ENCODE measurements around the gene SLC7A1. TPM values are rescaled to one million over a fixed set of nuclear protein-coding genes. Genes with fewer than 3 reads are reported as not detected.
A peak's percentile ranks its signal among the peaks of the same experiment; 100 is the strongest.

Gene SLC7A1
- polyA plus RNA-seq, 1 donor: 14.6 TPM

GRCh38 chr13:29573190-29573589, 22.3 kb downstream of the SLC7A1 start:
- no peak overlapping the region for H3K4me3 ChIP-seq (ENCODE audit: low read length)
- no peaks in the 10 kb centered on the region for H3K9me3 ChIP-seq (ENCODE audit: control insufficient read depth, low read depth, low read length)
- no CpG with 5 or more reads among the region's 8 CpGs for WGBS (ENCODE audit: insufficient coverage, low lambda C conversion rate)
- H3K27ac ChIP-seq (ENCODE audit: low read length): no peak overlapping the region
- H3K4me1 ChIP-seq (ENCODE audit: control insufficient read depth, insufficient read depth, low read length): no peaks in the 10 kb centered on the region
- peak; percentile 58 to 86 for DNase-seq
- H3K36me3 ChIP-seq (ENCODE audit: control insufficient read depth, insufficient read depth, low read length): no peaks in the 10 kb centered on the region
- H3K27me3 ChIP-seq (ENCODE audit: control insufficient read depth, insufficient read depth, low read length): no peaks in the 10 kb centered on the region

GRCh38 chr13:29572575-29572974, 22.9 kb downstream of the SLC7A1 start:
- no peaks in the 10 kb centered on the region for H3K36me3 ChIP-seq (ENCODE audit: control insufficient read depth, insufficient read depth, low read length)
- no peak for DNase-seq
- no peaks in the 10 kb centered on the region for H3K9me3 ChIP-seq (ENCODE audit: control insufficient read depth, low read depth, low read length)
- no CpG with 5 or more reads among the region's 5 CpGs for WGBS (ENCODE audit: insufficient coverage, low lambda C conversion rate)
- H3K27ac ChIP-seq (ENCODE audit: low read length): no peak overlapping the region
- no peak overlapping the region for H3K4me3 ChIP-seq (ENCODE audit: low read length)
- no peaks in the 10 kb centered on the region for H3K4me1 ChIP-seq (ENCODE audit: control insufficient read depth, insufficient read depth, low read length)
- no peaks in the 10 kb centered on the region for H3K27me3 ChIP-seq (ENCODE audit: control insufficient read depth, insufficient read depth, low read length)

GRCh38 chr13:29571876-29572570, 23.5 kb downstream of the SLC7A1 start:
- Histone ChIP-seq H3K9me3 (ENCODE audit: control insufficient read depth, low read depth, low read length) (no peaks in the 10 kb centered on the region), H3K4me3 (ENCODE audit: low read length) (no peak overlapping the region), H3K36me3 (ENCODE audit: control insufficient read depth, insufficient read depth, low read length) (no peaks in the 10 kb centered on the region), H3K27ac (ENCODE audit: low read length) (no peak overlapping the region), H3K4me1 (ENCODE audit: control insufficient read depth, insufficient read depth, low read length) (no peaks in the 10 kb centered on the region), H3K27me3 (ENCODE audit: control insufficient read depth, insufficient read depth, low read length) (no peaks in the 10 kb centered on the region)
- whole genome bisulfite sequencing (ENCODE audit: insufficient coverage, low lambda C conversion rate): 91% methylated on average over 4 of the region's 17 CpGs
- no peak for DNase-seq

GRCh38 chr13:29570051-29570654, 25.3 kb downstream of the SLC7A1 start:
- DNase-seq: no peak
- H3K27ac ChIP-seq (ENCODE audit: low read length): no peak overlapping the region
- WGBS (ENCODE audit: insufficient coverage, low lambda C conversion rate): no CpG with 5 or more reads among the region's 15 CpGs

GRCh38 chr13:29569253-29570050, 26.0 kb downstream of the SLC7A1 start:
- no peaks in the 10 kb centered on the region for H3K27me3 ChIP-seq (ENCODE audit: control insufficient read depth, insufficient read depth, low read length)
- no peaks in the 10 kb centered on the region for H3K36me3 ChIP-seq (ENCODE audit: control insufficient read depth, insufficient read depth, low read length)
- no CpG with 5 or more reads among the region's 8 CpGs for WGBS (ENCODE audit: insufficient coverage, low lambda C conversion rate)
- no peak overlapping the region for H3K27ac ChIP-seq (ENCODE audit: low read length)
- no peak overlapping the region for H3K4me3 ChIP-seq (ENCODE audit: low read length)
- H3K9me3 ChIP-seq (ENCODE audit: control insufficient read depth, low read depth, low read length): no peaks in the 10 kb centered on the region
- no peaks in the 10 kb centered on the region for H3K4me1 ChIP-seq (ENCODE audit: control insufficient read depth, insufficient read depth, low read length)
- DNase-seq: no peak

More at GRCh38 chr13:29570051-29570654, 25.3 kb downstream of the SLC7A1 start:
- Histone ChIP-seq H3K9me3 (ENCODE audit: control insufficient read depth, low read depth, low read length) (no peaks in the 10 kb centered on the region), H3K36me3 (ENCODE audit: control insufficient read depth, insufficient read depth, low read length) (no peaks in the 10 kb centered on the region), H3K27me3 (ENCODE audit: control insufficient read depth, insufficient read depth, low read length) (no peaks in the 10 kb centered on the region), H3K4me3 (ENCODE audit: low read length) (no peak overlapping the region), H3K4me1 (ENCODE audit: control insufficient read depth, insufficient read depth, low read length) (no peaks in the 10 kb centered on the region)

- Histone ChIP-seq H3K4me3 (ENCODE audit: low read length) (no peak overlapping the region), H3K27me3 (ENCODE audit: control insufficient read depth, insufficient read depth, low read length) (no peaks in the 10 kb centered on the region), H3K27ac (ENCODE audit: low read length) (no peak overlapping the region), H3K9me3 (ENCODE audit: control insufficient read depth, low read depth, low read length) (no peaks in the 10 kb centered on the region), H3K36me3 (ENCODE audit: control insufficient read depth, insufficient read depth, low read length) (no peaks in the 10 kb centered on the region), H3K4me1 (ENCODE audit: control insufficient read depth, insufficient read depth, low read length) (no peaks in the 10 kb centered on the region)
- no peak for DNase-seq
- WGBS (ENCODE audit: insufficient coverage, low lambda C conversion rate): no CpG with 5 or more reads among the region's 9 CpGs
Observed at GRCh38 chr13:29568731-29569130, 26.8 kb downstream of the SLC7A1 start.

- WGBS (ENCODE audit: insufficient coverage, low lambda C conversion rate): no CpG with 5 or more reads among the region's 9 CpGs
- Histone ChIP-seq H3K27ac (ENCODE audit: low read length) (no peak overlapping the region), H3K4me1 (ENCODE audit: control insufficient read depth, insufficient read depth, low read length) (no peaks in the 10 kb centered on the region), H3K27me3 (ENCODE audit: control insufficient read depth, insufficient read depth, low read length) (no peaks in the 10 kb centered on the region), H3K9me3 (ENCODE audit: control insufficient read depth, low read depth, low read length) (no peaks in the 10 kb centered on the region), H3K4me3 (ENCODE audit: low read length) (no peak overlapping the region), H3K36me3 (ENCODE audit: control insufficient read depth, insufficient read depth, low read length) (no peaks in the 10 kb centered on the region)
- DNase-seq: no peak
Observed at GRCh38 chr13:29567411-29567810, 28.1 kb downstream of the SLC7A1 start.

- WGBS (ENCODE audit: insufficient coverage, low lambda C conversion rate): 97% methylated on average over 5 of the region's 7 CpGs
Observed at GRCh38 chr13:29566206-29566605, 29.3 kb downstream of the SLC7A1 start.

GRCh38 chr13:29564818-29565217, 30.7 kb downstream of the SLC7A1 start:
- Histone ChIP-seq H3K9me3 (ENCODE audit: control insufficient read depth, low read depth, low read length) (no peaks in the 10 kb centered on the region), H3K27me3 (ENCODE audit: control insufficient read depth, insufficient read depth, low read length) (no peaks in the 10 kb centered on the region), H3K4me1 (ENCODE audit: control insufficient read depth, insufficient read depth, low read length) (no peaks in the 10 kb centered on the region), H3K4me3 (ENCODE audit: low read length) (no peak overlapping the region), H3K27ac (ENCODE audit: low read length) (no peak overlapping the region), H3K36me3 (ENCODE audit: control insufficient read depth, insufficient read depth, low read length) (no peaks in the 10 kb centered on the region)
- DNase-seq: no peak

More at GRCh38 chr13:29566206-29566605, 29.3 kb downstream of the SLC7A1 start:
- no peak for DNase-seq
- H3K9me3 ChIP-seq (ENCODE audit: control insufficient read depth, low read depth, low read length): no peaks in the 10 kb centered on the region
- H3K4me1 ChIP-seq (ENCODE audit: control insufficient read depth, insufficient read depth, low read length): no peaks in the 10 kb centered on the region
- H3K27me3 ChIP-seq (ENCODE audit: control insufficient read depth, insufficient read depth, low read length): no peaks in the 10 kb centered on the region
- H3K36me3 ChIP-seq (ENCODE audit: control insufficient read depth, insufficient read depth, low read length): no peaks in the 10 kb centered on the region
- H3K27ac ChIP-seq (ENCODE audit: low read length): no peak overlapping the region
- H3K4me3 ChIP-seq (ENCODE audit: low read length): no peak overlapping the region

GRCh38 chr13:29564373-29564772, 31.1 kb downstream of the SLC7A1 start:
- H3K4me1 ChIP-seq (ENCODE audit: control insufficient read depth, insufficient read depth, low read length): no peaks in the 10 kb centered on the region
- no peaks in the 10 kb centered on the region for H3K27me3 ChIP-seq (ENCODE audit: control insufficient read depth, insufficient read depth, low read length)
- DNase-seq: no peak
- no peak overlapping the region for H3K4me3 ChIP-seq (ENCODE audit: low read length)
- H3K9me3 ChIP-seq (ENCODE audit: control insufficient read depth, low read depth, low read length): no peaks in the 10 kb centered on the region
- no peak overlapping the region for H3K27ac ChIP-seq (ENCODE audit: low read length)
- H3K36me3 ChIP-seq (ENCODE audit: control insufficient read depth, insufficient read depth, low read length): no peaks in the 10 kb centered on the region
- WGBS (ENCODE audit: insufficient coverage, low lambda C conversion rate): no CpG with 5 or more reads among the region's 5 CpGs
